ENCODE measurements around the gene CROCC2.

CROCC2 gene

DNA sequence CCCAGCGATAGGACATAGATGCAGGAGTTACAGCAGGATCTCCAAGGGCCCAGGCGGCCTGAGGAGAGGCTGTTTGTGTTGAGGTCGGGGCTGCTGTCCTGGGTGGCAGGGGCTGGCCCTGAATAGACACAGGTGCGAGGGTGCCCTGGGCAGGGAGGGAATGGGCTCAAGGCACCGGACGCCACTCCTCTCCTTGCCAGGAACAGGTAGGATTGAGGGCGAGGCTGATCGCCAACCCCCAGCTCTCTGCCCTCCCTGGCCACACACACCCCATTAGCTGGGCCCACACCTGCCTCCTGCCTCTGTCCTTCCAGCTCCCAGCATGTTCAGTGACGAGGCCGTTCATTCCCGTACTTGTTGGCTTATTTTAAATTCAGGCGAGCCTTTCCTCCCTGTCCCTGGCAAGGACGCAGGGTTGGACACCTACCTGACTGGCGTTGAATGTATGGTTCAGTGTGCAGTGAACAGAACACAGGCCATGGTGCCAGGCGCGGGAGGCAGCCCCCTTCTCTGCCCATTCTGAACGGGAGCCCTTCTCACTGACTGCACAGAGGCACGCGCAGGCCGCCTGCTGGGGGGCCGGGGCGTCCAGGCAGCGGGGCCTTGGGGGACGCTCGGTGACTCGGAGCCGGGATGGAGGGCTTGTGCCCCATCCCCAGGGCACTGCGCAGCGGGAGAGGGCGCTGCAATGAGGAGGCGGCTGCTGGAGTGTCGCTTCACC lies 51.0 kb downstream of the CROCC2 start:
- H3K4me2 ChIP-seq (ENCODE audit: low read length): no peak overlapping the region
- no peaks in the 10 kb centered on the region for H3K79me2 ChIP-seq (ENCODE audit: control insufficient read depth, low read length)
- no peaks in the 10 kb centered on the region for H3K9me3 ChIP-seq (ENCODE audit: control insufficient read depth, insufficient read depth, low read length)
- H3F3A ChIP-seq (ENCODE audit: control insufficient read depth, insufficient read depth): no peaks in the 10 kb centered on the region
- TF ChIP-seq, protein P1, sequence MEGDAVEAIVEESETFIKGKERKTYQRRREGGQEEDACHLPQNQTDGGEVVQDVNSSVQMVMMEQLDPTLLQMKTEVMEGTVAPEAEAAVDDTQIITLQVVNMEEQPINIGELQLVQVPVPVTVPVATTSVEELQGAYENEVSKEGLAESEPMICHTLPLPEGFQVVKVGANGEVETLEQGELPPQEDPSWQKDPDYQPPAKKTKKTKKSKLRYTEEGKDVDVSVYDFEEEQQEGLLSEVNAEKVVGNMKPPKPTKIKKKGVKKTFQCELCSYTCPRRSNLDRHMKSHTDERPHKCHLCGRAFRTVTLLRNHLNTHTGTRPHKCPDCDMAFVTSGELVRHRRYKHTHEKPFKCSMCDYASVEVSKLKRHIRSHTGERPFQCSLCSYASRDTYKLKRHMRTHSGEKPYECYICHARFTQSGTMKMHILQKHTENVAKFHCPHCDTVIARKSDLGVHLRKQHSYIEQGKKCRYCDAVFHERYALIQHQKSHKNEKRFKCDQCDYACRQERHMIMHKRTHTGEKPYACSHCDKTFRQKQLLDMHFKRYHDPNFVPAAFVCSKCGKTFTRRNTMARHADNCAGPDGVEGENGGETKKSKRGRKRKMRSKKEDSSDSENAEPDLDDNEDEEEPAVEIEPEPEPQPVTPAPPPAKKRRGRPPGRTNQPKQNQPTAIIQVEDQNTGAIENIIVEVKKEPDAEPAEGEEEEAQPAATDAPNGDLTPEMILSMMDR (IDR thresholded peaks at IDR 0.05; ENCODE audit: low read depth, low read length, poor library complexity, severe bottlenecking): no peak
- no peak for TF ChIP-seq EZH2phosphoT487 (IDR thresholded peaks at IDR 0.05; ENCODE audit: borderline replicate concordance, low read length)
- no peaks in the 10 kb centered on the region for H3K27me3 ChIP-seq (ENCODE audit: control insufficient read depth, low read length)
- H3K36me3 ChIP-seq (ENCODE audit: control insufficient read depth, low read length): no peaks in the 10 kb centered on the region
- H3K9me2 ChIP-seq (replicated peaks; ENCODE audit: control insufficient read depth, low read length): no peaks in the 10 kb centered on the region
- H3K27ac ChIP-seq (ENCODE audit: low read depth, low read length): no peak overlapping the region
- no peak overlapping the region for H3K4me3 ChIP-seq (ENCODE audit: low read length)
- H3K4me1 ChIP-seq (ENCODE audit: control insufficient read depth, low read length): no peaks in the 10 kb centered on the region
- H4K20me1 ChIP-seq (ENCODE audit: control insufficient read depth, insufficient read depth, low read depth, low read length): no peaks in the 10 kb centered on the region

DNA sequence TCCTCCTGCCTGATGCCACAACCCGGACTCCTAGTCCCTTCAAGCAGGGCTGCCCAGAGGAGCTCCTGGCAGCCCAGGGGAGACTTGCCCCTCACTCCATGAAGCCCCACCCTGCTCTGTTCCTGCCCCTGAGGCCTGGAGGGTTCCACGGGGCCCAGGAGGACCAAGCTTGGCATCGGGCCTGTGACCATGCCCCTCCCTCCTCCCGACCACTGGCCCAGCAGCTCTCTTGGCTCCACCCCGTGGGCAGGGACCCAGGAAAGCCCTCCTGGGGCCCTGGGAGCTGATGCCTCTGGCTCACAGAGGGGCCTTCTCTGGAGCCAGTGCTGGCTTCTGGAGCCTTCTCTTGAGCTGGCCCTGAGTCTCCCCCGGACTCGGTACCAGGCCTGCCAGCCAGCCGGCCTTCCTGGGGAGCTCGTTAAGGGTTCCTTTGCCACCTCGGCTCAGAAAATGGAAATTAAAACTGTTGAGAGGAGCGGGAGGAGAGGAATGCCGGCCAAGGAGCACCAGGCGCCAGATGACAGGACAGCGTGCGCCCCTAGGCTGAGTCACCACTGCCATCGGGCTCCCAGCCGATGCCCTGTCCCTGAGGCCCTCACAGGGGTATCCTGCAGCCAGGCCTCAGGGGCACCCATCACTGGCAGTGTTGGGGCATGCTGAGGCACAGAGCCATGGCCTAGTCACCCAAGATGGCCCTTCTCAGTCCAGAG lies 51.7 kb downstream of the CROCC2 start:
- H3K27ac ChIP-seq (ENCODE audit: low read depth, low read length): no peak overlapping the region

DNA sequence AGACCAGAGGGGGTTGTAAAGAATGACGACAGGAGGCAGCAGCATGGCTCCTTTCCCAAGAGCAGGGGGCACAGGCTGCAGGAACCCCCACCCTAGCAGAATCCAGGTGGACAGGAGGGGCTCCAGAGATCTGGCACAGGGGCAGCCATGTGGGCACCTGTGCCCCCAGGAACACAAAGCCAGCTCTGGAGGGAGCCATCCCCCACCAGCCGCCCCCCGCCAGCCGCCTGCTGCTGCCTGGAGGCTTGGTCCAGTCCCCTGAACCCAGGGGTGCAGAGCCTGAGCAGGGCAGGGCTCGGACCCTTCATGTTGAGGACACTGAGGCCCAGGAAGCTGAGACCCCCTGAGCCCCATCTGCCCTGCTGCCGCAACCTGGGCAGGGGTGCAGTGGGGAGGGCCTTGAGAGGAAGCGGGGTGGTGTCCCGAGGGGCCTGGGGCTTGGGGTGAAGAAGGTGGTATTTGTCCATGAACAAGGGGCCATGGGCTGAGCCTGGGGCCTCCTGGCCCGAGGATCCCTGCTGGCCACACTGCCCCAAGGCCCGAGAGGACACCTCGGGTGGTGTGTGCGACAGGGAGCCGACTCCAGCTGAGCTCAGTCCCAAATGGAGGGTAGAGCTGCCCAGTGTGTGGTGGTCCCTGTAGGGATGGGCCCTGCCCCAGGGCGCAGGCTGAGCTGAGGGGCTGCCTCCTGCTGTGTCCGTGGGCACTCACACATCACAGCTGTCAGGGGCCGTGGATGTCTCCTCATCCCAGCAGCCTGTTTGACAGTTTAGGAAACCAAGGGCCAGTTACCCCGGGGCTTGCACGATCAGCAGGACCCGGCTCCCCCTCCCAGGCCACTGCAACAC lies 52.5 kb downstream of the CROCC2 start:
- TF ChIP-seq, protein P1 (IDR thresholded peaks at IDR 0.05; ENCODE audit: low read depth, low read length, poor library complexity, severe bottlenecking): no peak
- TF ChIP-seq EZH2phosphoT487 (IDR thresholded peaks at IDR 0.05; ENCODE audit: borderline replicate concordance, low read length): no peak
- Histone ChIP-seq H3F3A (ENCODE audit: control insufficient read depth, insufficient read depth) (no peaks in the 10 kb centered on the region), H3K9me3 (ENCODE audit: control insufficient read depth, insufficient read depth, low read length) (no peaks in the 10 kb centered on the region), H3K4me2 (ENCODE audit: low read length) (no peak overlapping the region), H3K36me3 (ENCODE audit: control insufficient read depth, low read length) (no peaks in the 10 kb centered on the region), H4K20me1 (ENCODE audit: control insufficient read depth, insufficient read depth, low read depth, low read length) (no peaks in the 10 kb centered on the region), H3K4me1 (ENCODE audit: control insufficient read depth, low read length) (no peaks in the 10 kb centered on the region), H3K4me3 (ENCODE audit: low read length) (no peak overlapping the region), H3K27me3 (ENCODE audit: control insufficient read depth, low read length) (no peaks in the 10 kb centered on the region), H3K79me2 (ENCODE audit: control insufficient read depth, low read length) (no peaks in the 10 kb centered on the region), H3K27ac (ENCODE audit: low read depth, low read length) (no peak overlapping the region), H3K9me2 (replicated peaks; ENCODE audit: control insufficient read depth, low read length) (no peaks in the 10 kb centered on the region)

More for the DNA sequence above, 51.7 kb downstream of the CROCC2 start:
- Histone ChIP-seq H3K36me3 (ENCODE audit: control insufficient read depth, low read length) (no peaks in the 10 kb centered on the region), H3K9me2 (replicated peaks; ENCODE audit: control insufficient read depth, low read length) (no peaks in the 10 kb centered on the region), H3K9me3 (ENCODE audit: control insufficient read depth, insufficient read depth, low read length) (no peaks in the 10 kb centered on the region), H4K20me1 (ENCODE audit: control insufficient read depth, insufficient read depth, low read depth, low read length) (no peaks in the 10 kb centered on the region), H3K4me1 (ENCODE audit: control insufficient read depth, low read length) (no peaks in the 10 kb centered on the region), H3K79me2 (ENCODE audit: control insufficient read depth, low read length) (no peaks in the 10 kb centered on the region), H3K4me2 (ENCODE audit: low read length) (no peak overlapping the region), H3K4me3 (ENCODE audit: low read length) (no peak overlapping the region), H3K27me3 (ENCODE audit: control insufficient read depth, low read length) (no peaks in the 10 kb centered on the region), H3F3A (ENCODE audit: control insufficient read depth, insufficient read depth) (no peaks in the 10 kb centered on the region)
- TF ChIP-seq, protein P1 (IDR thresholded peaks at IDR 0.05; ENCODE audit: low read depth, low read length, poor library complexity, severe bottlenecking): no peak
- TF ChIP-seq EZH2phosphoT487 (IDR thresholded peaks at IDR 0.05; ENCODE audit: borderline replicate concordance, low read length): no peak
